HepG2 (cell line): ENCODE data around the gene CBX2. TPM values are rescaled to one million over a fixed set of nuclear protein-coding genes. Genes with fewer than 3 reads are reported as not detected.

Experiments used
- BRD4 ChIP-seq: sonication (generic); formaldehyde crosslinking; IDR thresholded peaks from 2 replicates; pipeline ENCODE4 v1.4.0; 2020; ENCODE audit warnings: missing genetic modification reagents
- ETV6 ChIP-seq: sonication (generic); formaldehyde crosslinking; conservative IDR thresholded peaks from 2 replicates; pipeline ENCODE4 v1.4.0; 2020; ENCODE audit warnings: missing genetic modification reagents
- FOSL2 ChIP-seq: sonication (generic); formaldehyde crosslinking; IDR thresholded peaks from 2 replicates; pipeline ENCODE4 v1.4.0; 2020; ENCODE audit warnings: missing genetic modification reagents
- GATA4 ChIP-seq: sonication (generic); IDR thresholded peaks from 2 replicates; pipeline ENCODE4 v1.6.1; 2016; ENCODE audit warnings: antibody characterized with exemption, low read depth, borderline replicate concordance
- HNRNPL ChIP-seq: fragments of 200-400 bp; formaldehyde crosslinking; IDR thresholded peaks from 2 replicates; pipeline ENCODE4 v1.6.1; 2017; ENCODE audit warnings: mild to moderate bottlenecking, low read depth, low read length
- JUN ChIP-seq: sonication (generic); formaldehyde crosslinking; IDR thresholded peaks from 2 replicates; pipeline ENCODE4 v1.4.0; 2020; ENCODE audit warnings: mild to moderate bottlenecking, missing genetic modification reagents
- MAFG ChIP-seq: sonication (generic); formaldehyde crosslinking; IDR thresholded peaks from 2 replicates; pipeline ENCODE4 v1.5.1; 2020; ENCODE audit warnings: mild to moderate bottlenecking, missing genetic modification reagents
- MAFK ChIP-seq, 2 experiments: IDR thresholded peaks in 1 of 2; conservative IDR thresholded peaks in 1 of 2; 2 replicates each; pipeline ENCODE4 v1.6.1; 2011; ENCODE audit warnings: improper control_type of control experiment in 2 of 2, low read length in 2 of 2
- RFX3 ChIP-seq: IDR thresholded peaks from 2 replicates; pipeline ENCODE4 v1.6.1; 2016; ENCODE audit warnings: missing biosample characterization, missing genetic modification reagents
- ZNF589 ChIP-seq: sonication (generic); formaldehyde crosslinking; conservative IDR thresholded peaks from 2 replicates; pipeline ENCODE4 v1.8.0; 2022; ENCODE audit warnings: mild to moderate bottlenecking, moderate library complexity, missing genetic modification reagents
- ZNF841 ChIP-seq: sonication (generic); formaldehyde crosslinking; IDR thresholded peaks from 2 replicates; pipeline ENCODE4 v1.8.1; 2023; ENCODE audit warnings: missing genetic modification reagents, borderline replicate concordance
- polyA plus RNA-seq, 8 experiments: library from polyadenylated mRNA; depleted of rRNA in 3 of 8; stranded (reverse) in 7 of 8; unstranded in 1 of 8; fragments of >200 nt; fragmentation: Illumina TruSeq in 4 of 8; extraction: Trizol in 4 of 8; gene quantifications; 2 replicates each; pipeline versions ENCODE4 v1.2.1 to v1.2.3, GENCODE V29; 2011 to 2016; ENCODE audit warnings: low read depth in 4 of 8, missing spikeins in 1 of 8, mixed read lengths in 1 of 8; ENCODE audit not compliant: insufficient read depth in 1 of 8
- total RNA-seq, 5 experiments: library from RNA; depleted of rRNA; stranded (reverse); fragments of >200 nt; fragmentation: Illumina TruSeq; extraction: Trizol; gene quantifications; 2 replicates each; pipeline ENCODE4 v1.2.3, GENCODE V29; 2016; ENCODE audit warnings: low read depth in 1 of 5
- TF ChIP-seq, protein P1 (sequence below): sonication (generic); formaldehyde crosslinking; IDR thresholded peaks from 2 replicates; pipeline ENCODE4 v1.4.0; 2020; ENCODE audit warnings: missing genetic modification reagents, borderline replicate concordance
- TF ChIP-seq, protein P2 (sequence below): sonication (generic); formaldehyde crosslinking; IDR thresholded peaks from 2 replicates; pipeline ENCODE4 v1.4.0; 2020; ENCODE audit warnings: low read depth, mild to moderate bottlenecking, missing genetic modification reagents
- TF ChIP-seq, protein P3 (sequence below): sonication (generic); formaldehyde crosslinking; IDR thresholded peaks from 2 replicates; pipeline ENCODE4 v1.5.1; 2020; ENCODE audit warnings: mild to moderate bottlenecking, missing genetic modification reagents, borderline replicate concordance
- TF ChIP-seq, protein P4 (sequence below): sonication (generic); formaldehyde crosslinking; IDR thresholded peaks from 2 replicates; pipeline ENCODE4 v1.4.0; 2020; ENCODE audit warnings: missing genetic modification reagents
- TF ChIP-seq, protein P5 (sequence below): sonication (generic); formaldehyde crosslinking; IDR thresholded peaks from 2 replicates; pipeline ENCODE4 v1.4.0; 2020; ENCODE audit warnings: low read depth, missing genetic modification reagents

Gene CBX2
- total and polyA plus RNA-seq, 2 of the 13 experiments (the other 11 are each of a cell fraction or from before 2014, with no cell fraction given): 14.5 to 31.1 TPM

DNA sequence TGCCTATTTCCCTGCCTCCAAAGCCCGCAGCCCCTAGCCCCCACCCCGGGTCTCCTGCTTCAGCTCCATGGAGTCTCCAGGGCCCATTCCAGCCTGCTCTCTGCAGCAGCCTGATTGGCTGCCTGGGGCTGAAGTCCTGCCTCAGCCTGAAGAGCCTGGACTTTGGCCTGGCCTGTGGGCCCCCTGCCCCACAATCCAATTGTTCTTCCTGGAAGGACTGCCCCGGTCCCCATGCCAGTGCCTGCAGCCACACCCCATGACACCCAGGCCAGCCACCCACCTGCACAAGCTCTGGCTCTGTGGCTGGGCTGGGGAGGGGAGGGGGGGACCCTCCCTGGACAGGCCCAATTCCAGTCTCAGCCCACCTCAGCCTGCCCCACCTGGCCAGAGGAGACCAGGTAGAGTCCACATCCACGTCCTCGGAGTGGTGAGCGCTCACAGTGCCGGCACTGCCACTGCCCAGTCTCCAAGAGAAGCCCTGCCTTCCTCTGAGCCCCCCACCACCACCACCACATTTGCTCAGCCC is 34.9 kb upstream of the CBX2 start (continued):
- TF ChIP-seq, protein P1, sequence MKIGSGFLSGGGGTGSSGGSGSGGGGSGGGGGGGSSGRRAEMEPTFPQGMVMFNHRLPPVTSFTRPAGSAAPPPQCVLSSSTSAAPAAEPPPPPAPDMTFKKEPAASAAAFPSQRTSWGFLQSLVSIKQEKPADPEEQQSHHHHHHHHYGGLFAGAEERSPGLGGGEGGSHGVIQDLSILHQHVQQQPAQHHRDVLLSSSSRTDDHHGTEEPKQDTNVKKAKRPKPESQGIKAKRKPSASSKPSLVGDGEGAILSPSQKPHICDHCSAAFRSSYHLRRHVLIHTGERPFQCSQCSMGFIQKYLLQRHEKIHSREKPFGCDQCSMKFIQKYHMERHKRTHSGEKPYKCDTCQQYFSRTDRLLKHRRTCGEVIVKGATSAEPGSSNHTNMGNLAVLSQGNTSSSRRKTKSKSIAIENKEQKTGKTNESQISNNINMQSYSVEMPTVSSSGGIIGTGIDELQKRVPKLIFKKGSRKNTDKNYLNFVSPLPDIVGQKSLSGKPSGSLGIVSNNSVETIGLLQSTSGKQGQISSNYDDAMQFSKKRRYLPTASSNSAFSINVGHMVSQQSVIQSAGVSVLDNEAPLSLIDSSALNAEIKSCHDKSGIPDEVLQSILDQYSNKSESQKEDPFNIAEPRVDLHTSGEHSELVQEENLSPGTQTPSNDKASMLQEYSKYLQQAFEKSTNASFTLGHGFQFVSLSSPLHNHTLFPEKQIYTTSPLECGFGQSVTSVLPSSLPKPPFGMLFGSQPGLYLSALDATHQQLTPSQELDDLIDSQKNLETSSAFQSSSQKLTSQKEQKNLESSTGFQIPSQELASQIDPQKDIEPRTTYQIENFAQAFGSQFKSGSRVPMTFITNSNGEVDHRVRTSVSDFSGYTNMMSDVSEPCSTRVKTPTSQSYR: peak; percentile 66
- TF ChIP-seq RFX3 (no peak), ZNF841 (no peak), ETV6 (CRISPR knock-in tag) (peak; percentile 58; the same call in 1 of the 2 replicates), MAFG (no peak), BRD4 (CRISPR knock-in tag) (no peak), GATA4 (0 out of 2 replicates have a peak, but pooled peaks have one; percentile 14), MAFK (conservative IDR thresholded peaks at IDR 0.05 in 1 of 2, IDR thresholded peaks at IDR 0.05 in 1 of 2; ENCODE audit: low read length in 2 of 2) (no peak), JUN (no peak), ZNF589 (CRISPR knock-in tag) (no peak), FOSL2 (peak; percentile 44), HNRNPL (peak; percentile 98)
- TF ChIP-seq, protein P2, sequence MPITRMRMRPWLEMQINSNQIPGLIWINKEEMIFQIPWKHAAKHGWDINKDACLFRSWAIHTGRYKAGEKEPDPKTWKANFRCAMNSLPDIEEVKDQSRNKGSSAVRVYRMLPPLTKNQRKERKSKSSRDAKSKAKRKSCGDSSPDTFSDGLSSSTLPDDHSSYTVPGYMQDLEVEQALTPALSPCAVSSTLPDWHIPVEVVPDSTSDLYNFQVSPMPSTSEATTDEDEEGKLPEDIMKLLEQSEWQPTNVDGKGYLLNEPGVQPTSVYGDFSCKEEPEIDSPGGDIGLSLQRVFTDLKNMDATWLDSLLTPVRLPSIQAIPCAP (CRISPR knock-in tag): no peak
- TF ChIP-seq, protein P3, sequence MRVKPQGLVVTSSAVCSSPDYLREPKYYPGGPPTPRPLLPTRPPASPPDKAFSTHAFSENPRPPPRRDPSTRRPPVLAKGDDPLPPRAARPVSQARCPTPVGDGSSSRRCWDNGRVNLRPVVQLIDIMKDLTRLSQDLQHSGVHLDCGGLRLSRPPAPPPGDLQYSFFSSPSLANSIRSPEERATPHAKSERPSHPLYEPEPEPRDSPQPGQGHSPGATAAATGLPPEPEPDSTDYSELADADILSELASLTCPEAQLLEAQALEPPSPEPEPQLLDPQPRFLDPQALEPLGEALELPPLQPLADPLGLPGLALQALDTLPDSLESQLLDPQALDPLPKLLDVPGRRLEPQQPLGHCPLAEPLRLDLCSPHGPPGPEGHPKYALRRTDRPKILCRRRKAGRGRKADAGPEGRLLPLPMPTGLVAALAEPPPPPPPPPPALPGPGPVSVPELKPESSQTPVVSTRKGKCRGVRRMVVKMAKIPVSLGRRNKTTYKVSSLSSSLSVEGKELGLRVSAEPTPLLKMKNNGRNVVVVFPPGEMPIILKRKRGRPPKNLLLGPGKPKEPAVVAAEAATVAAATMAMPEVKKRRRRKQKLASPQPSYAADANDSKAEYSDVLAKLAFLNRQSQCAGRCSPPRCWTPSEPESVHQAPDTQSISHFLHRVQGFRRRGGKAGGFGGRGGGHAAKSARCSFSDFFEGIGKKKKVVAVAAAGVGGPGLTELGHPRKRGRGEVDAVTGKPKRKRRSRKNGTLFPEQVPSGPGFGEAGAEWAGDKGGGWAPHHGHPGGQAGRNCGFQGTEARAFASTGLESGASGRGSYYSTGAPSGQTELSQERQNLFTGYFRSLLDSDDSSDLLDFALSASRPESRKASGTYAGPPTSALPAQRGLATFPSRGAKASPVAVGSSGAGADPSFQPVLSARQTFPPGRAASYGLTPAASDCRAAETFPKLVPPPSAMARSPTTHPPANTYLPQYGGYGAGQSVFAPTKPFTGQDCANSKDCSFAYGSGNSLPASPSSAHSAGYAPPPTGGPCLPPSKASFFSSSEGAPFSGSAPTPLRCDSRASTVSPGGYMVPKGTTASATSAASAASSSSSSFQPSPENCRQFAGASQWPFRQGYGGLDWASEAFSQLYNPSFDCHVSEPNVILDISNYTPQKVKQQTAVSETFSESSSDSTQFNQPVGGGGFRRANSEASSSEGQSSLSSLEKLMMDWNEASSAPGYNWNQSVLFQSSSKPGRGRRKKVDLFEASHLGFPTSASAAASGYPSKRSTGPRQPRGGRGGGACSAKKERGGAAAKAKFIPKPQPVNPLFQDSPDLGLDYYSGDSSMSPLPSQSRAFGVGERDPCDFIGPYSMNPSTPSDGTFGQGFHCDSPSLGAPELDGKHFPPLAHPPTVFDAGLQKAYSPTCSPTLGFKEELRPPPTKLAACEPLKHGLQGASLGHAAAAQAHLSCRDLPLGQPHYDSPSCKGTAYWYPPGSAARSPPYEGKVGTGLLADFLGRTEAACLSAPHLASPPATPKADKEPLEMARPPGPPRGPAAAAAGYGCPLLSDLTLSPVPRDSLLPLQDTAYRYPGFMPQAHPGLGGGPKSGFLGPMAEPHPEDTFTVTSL (CRISPR knock-in tag): peak; percentile 76
- TF ChIP-seq, protein P4, sequence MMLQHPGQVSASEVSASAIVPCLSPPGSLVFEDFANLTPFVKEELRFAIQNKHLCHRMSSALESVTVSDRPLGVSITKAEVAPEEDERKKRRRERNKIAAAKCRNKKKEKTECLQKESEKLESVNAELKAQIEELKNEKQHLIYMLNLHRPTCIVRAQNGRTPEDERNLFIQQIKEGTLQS: no peak
- TF ChIP-seq, protein P5, sequence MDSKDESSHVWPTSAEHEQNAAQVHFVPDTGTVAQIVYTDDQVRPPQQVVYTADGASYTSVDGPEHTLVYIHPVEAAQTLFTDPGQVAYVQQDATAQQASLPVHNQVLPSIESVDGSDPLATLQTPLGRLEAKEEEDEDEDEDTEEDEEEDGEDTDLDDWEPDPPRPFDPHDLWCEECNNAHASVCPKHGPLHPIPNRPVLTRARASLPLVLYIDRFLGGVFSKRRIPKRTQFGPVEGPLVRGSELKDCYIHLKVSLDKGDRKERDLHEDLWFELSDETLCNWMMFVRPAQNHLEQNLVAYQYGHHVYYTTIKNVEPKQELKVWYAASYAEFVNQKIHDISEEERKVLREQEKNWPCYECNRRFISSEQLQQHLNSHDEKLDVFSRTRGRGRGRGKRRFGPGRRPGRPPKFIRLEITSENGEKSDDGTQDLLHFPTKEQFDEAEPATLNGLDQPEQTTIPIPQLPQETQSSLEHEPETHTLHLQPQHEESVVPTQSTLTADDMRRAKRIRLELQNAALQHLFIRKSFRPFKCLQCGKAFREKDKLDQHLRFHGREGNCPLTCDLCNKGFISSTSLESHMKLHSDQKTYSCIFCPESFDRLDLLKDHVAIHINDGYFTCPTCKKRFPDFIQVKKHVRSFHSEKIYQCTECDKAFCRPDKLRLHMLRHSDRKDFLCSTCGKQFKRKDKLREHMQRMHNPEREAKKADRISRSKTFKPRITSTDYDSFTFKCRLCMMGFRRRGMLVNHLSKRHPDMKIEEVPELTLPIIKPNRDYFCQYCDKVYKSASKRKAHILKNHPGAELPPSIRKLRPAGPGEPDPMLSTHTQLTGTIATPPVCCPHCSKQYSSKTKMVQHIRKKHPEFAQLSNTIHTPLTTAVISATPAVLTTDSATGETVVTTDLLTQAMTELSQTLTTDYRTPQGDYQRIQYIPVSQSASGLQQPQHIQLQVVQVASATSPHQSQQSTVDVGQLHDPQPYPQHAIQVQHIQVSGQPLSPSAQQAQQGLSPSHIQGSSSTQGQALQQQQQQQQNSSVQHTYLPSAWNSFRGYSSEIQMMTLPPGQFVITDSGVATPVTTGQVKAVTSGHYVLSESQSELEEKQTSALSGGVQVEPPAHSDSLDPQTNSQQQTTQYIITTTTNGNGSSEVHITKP (CRISPR knock-in tag): peak; percentile 65; the same call in 1 of the 2 replicates
